ENCODE data around the gene ARID1B. TPM values are rescaled to one million over a fixed set of nuclear protein-coding genes. Genes with fewer than 3 reads are reported as not detected.

ARID1B gene
- total RNA-seq, 2 experiments from 2014 or later = 36.9 to 38.9 TPM

DNA sequence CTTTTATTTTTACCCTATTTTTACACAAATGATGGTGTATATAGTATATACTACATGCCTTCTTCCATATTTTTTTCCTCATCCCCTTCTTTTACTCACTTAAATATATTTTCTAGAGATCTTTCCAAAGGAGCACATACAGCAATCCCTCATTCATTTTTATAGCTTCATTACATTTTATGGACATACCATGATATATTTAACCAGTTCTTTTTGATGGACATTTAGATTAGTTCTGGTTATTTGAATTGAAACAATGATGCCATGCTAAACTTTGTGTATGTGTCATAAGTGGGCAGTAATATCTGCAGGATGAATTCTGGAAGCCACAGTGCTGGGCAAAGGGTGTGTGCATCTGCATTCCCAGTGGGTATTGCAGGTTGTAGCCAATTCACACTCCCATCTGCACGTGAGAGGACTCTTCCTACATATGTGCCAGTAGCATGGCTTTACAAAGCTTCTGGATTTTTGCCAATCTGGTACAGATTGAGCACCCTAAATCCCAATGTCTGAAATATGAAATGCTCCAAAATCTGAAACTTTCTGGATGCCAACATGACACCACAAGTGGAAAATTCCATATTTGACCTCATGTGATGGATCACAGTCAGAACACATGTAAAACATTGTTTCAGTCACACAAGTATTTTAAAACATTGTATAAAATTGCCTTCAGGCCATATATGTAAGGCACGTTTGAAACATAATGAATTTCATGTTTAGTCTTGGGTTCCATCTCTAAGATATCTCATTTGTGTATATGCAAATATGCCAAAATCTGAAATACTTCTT lies 127.2 kb downstream of the ARID1B start:
- ATAC-seq (no peak), DNase-seq (no peak)
- H3K9me3 Mint-ChIP-seq = no peaks in the 10 kb centered on the region
- H3K27me3 Mint-ChIP-seq = no peaks in the 10 kb centered on the region
- H3K4me3 Mint-ChIP-seq = no peak overlapping the region
- peaks cover 6% of the 10 kb centered on the region for H3K36me3 Mint-ChIP-seq (ENCODE audit: low read depth)
- POLR2A ChIA-PET = no interaction called here
- intact Hi-C loops (cut with micrococcal nuclease) = no loop called here
- TF ChIP-seq CTCF (IDR thresholded peaks at IDR 0.05) = no peak
- CTCF ChIA-PET = no interaction called here
- no peak overlapping the region for H3K27ac Mint-ChIP-seq
- H3K4me1 Mint-ChIP-seq (ENCODE audit: low read depth) = peaks cover 49% of the 10 kb centered on the region

DNA sequence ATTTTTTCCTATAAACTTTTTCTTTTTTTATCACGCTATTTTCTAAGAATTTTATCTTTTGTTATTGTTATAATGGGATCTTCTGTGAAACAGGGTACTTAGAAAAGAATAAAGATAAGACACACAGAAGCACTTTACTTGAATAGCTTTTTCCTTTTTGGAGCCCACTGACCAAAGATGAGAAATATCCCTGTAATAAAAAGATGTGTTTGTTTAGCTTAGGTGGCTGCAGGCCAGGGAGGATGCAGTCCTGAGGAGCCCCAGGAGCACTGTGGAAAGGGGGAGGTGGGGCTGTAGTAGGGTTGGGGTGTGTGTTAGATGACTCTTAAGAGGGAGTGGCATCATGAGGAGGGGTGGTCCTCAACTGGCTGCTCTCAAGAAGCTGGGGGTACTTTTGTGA lies 128.6 kb downstream of the ARID1B start:
- Mint-ChIP-seq H3K4me1 (ENCODE audit: low read depth) (peaks cover 48% of the 10 kb centered on the region), H3K4me3 (no peak overlapping the region), H3K9me3 (no peaks in the 10 kb centered on the region), H3K36me3 (ENCODE audit: low read depth) (peaks cover 6% of the 10 kb centered on the region), H3K27me3 (no peaks in the 10 kb centered on the region), H3K27ac (no peak overlapping the region)
- DNase-seq (no peak), ATAC-seq (no peak)
- intact Hi-C loops (cut with micrococcal nuclease) = no loop called here
- no peak for TF ChIP-seq CTCF (IDR thresholded peaks at IDR 0.05)
- CTCF ChIA-PET = no interaction called here
- POLR2A ChIA-PET = no interaction called here

DNA sequence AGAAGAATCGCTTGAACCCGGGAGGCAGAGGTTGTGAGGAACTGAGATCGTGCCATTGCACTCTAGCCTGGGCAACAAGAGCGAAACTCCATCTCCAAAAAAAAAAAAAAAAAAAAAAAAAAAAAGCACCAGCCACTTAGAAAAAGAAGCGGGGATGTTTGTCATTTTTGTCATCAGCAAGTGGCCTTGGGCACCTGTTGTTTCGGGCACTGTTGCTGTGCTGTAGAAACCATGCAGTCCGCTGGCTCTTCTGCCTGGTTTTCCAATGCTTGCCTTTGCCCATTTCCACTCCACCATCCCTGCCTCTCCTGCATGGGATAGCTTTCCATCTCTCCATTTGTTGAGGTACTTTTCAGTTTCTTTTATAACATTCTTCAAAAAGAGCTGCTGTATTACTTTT lies 129.3 kb downstream of the ARID1B start:
- ChIA-PET POLR2A (no interaction called here), CTCF (no interaction called here)
- H3K4me1 Mint-ChIP-seq (ENCODE audit: low read depth) = peaks cover 46% of the 10 kb centered on the region
- peaks cover 6% of the 10 kb centered on the region for H3K36me3 Mint-ChIP-seq (ENCODE audit: low read depth)
- no peak for TF ChIP-seq CTCF (IDR thresholded peaks at IDR 0.05)
- no peaks in the 10 kb centered on the region for H3K27me3 Mint-ChIP-seq
- no peak overlapping the region for H3K4me3 Mint-ChIP-seq
- no peak for DNase-seq
- intact Hi-C loops (cut with micrococcal nuclease) = no loop called here
- H3K9me3 Mint-ChIP-seq = no peaks in the 10 kb centered on the region
- no peak overlapping the region for H3K27ac Mint-ChIP-seq
- ATAC-seq = no peak

DNA sequence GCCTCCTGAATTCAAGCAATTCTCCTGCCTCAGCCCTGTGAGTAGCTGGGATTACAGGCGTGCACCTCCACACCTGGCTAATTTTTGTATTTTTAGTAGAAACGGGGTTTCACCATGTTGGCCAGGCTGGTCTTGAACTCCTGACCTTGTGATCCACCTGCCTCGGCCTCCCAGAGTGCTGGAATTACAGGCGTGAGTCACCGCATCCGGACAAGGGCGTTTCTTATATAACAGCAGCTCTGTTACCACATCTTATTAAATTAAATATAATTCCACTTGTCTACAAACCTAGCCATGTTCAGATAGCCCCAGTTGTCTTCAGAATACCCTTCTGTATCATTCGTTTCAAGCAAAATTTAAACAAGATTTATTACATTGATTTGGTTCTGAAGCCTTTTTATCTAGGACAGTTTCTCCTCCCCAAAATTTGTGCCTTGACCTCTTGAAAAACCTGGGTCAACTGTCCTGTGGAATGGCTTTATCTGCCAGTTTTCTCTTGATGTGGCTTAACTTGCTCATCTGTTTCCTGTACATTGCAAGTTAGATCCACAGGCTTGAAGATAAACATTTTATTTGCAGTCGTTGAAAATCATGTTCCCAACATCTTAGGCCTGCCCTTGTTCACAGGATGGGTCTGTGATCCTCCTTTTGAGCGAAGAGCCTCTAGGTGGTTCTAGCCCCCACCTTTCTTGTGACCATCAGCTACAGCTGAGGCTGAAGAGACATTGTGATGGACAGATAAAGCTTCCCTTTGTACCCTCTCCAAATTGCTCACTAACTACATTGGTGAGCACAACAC lies 132.2 kb downstream of the ARID1B start:
- DNase-seq (no peak), ATAC-seq (no peak)
- no peak overlapping the region for H3K4me3 Mint-ChIP-seq
- ChIA-PET POLR2A (interaction anchor here (0.6 kb wide), 1 partner anchor 847 kb away, joined by 5 read pairs; no protein-coding TSS in a partner anchor), CTCF (interaction anchor here (0.6 kb wide), 1 partner anchor 20 kb away, joined by 3 read pairs; no protein-coding TSS in a partner anchor)
- H3K27ac Mint-ChIP-seq = no peak overlapping the region
- peaks cover 14% of the 10 kb centered on the region for H3K36me3 Mint-ChIP-seq (ENCODE audit: low read depth)
- H3K9me3 Mint-ChIP-seq = no peaks in the 10 kb centered on the region
- H3K4me1 Mint-ChIP-seq (ENCODE audit: low read depth) = peaks cover 52% of the 10 kb centered on the region
- intact Hi-C loops (cut with micrococcal nuclease) = no loop called here
- no peaks in the 10 kb centered on the region for H3K27me3 Mint-ChIP-seq
- no peak for TF ChIP-seq CTCF (IDR thresholded peaks at IDR 0.05)

DNA sequence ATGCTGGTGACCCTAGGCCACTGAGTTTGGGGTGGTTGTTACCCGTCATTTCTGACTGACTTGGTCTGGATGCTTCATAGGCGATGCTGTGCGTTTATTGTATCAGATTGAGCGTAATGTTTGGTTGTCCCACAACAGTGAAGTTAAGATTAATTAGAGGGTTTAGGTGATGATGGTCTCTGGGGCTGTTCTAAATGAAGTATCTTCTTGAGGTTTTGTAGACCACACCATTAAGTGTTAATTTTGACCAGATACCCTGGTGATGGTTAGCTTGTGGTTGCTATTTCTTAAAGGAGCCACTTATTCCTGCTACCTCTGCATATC lies 132.8 kb downstream of the ARID1B start:
- Mint-ChIP-seq H3K4me3 (no peak overlapping the region), H3K27me3 (no peaks in the 10 kb centered on the region), H3K9me3 (no peaks in the 10 kb centered on the region), H3K4me1 (ENCODE audit: low read depth) (peaks cover 52% of the 10 kb centered on the region), H3K27ac (no peak overlapping the region), H3K36me3 (ENCODE audit: low read depth) (peaks cover 14% of the 10 kb centered on the region)
- CTCF ChIA-PET = no interaction called here
- no peak for DNase-seq
- no peak for TF ChIP-seq CTCF (IDR thresholded peaks at IDR 0.05)
- POLR2A ChIA-PET = no interaction called here
- intact Hi-C loops (cut with micrococcal nuclease) = no loop called here
- no peak for ATAC-seq

All from activated CD8-positive, alpha-beta T cell treated with anti-CD3 and anti-CD28 coated beads for 36 hours (primary cell).